Esophagus muscularis mucosa (tissue), 4 donors: ENCODE results near the gene LAMA5. TPM values are rescaled to one million over a fixed set of nuclear protein-coding genes. Genes with fewer than 3 reads are reported as not detected.

Experiments used
- DNase-seq: peaks from one replicate; pipeline ENCODE4 v3.0.0-alpha.2; 2017; ENCODE audit errors: extremely low spot score
- H3K27ac ChIP-seq, 4 donors: fragments of 200-600 bp; sonication (generic); replicated peaks in 1 of 4; 1 replicate in 3 of 4; 2 replicates in 1 of 4; pipeline ENCODE4 v1.5.1; 2016 to 2019; ENCODE audit warnings: mild to moderate bottlenecking in 1 of 4
- H3K27me3 ChIP-seq, 4 donors: fragments of 200-600 bp; sonication (generic); one replicate each; pipeline versions ENCODE4 v1.5.1 to v1.6.0; 2016 to 2019
- H3K36me3 ChIP-seq, 4 donors: fragments of 200-600 bp; sonication (generic); one replicate each; pipeline ENCODE4 v1.5.1; 2016 to 2019
- H3K4me1 ChIP-seq, 4 donors: fragments of 200-600 bp; sonication (generic); one replicate each; pipeline ENCODE4 v1.5.1; 2016 to 2019
- H3K4me3 ChIP-seq, 4 donors: fragments of 200-600 bp; sonication (generic); 1 replicate in 2 of 4; 2 replicates in 2 of 4; pipeline ENCODE4 v1.5.1; 2016 to 2019; ENCODE audit warnings: mild to moderate bottlenecking in 4 of 4, moderate library complexity in 1 of 4
- H3K9me3 ChIP-seq, 4 donors: fragments of 200-600 bp; sonication (generic); 1 replicate in 3 of 4; 2 replicates in 1 of 4; pipeline ENCODE4 v1.5.1; 2016 to 2019
- CTCF ChIP-seq, 3 experiments: fragments of 200-600 bp in 2 of 3; fragments of 450-650 bp in 1 of 3; sonication (generic) in 2 of 3; IDR thresholded peaks; one replicate each; pipeline ENCODE4 v1.5.1; 2017 to 2019; ENCODE audit warnings: antibody characterized with exemption in 3 of 3, mild to moderate bottlenecking in 2 of 3, moderate library complexity in 1 of 3
- EP300 ChIP-seq: sonication (generic); formaldehyde crosslinking; IDR thresholded peaks from one replicate; pipeline ENCODE4 v1.6.1; 2017; ENCODE audit warnings: antibody characterized with exemption
- POLR2A ChIP-seq: fragments of 450-650 bp; IDR thresholded peaks from one replicate; pipeline ENCODE4 v1.6.1; 2017; ENCODE audit warnings: antibody characterized with exemption, moderate library complexity, mild to moderate bottlenecking, low read depth
- POLR2AphosphoS5 ChIP-seq, 2 donors: sonication (generic); formaldehyde crosslinking; IDR thresholded peaks; one replicate each; pipeline ENCODE4 v1.6.1; 2017; ENCODE audit warnings: antibody characterized with exemption in 2 of 2
- WGBS: methylation state at CpG from one replicate; pipeline ENCODE4 v1.1.5; 2018; 5-methylcytosine and 5-hydroxymethylcytosine counted together
- intact Hi-C: fragments of 100-400 bp; cut with DNase I; formaldehyde crosslinking; loops from one replicate; pipeline ENCODE4 v1.15.1; 2023
- total RNA-seq, 4 donors: library from RNA; depleted of rRNA; stranded (reverse); fragments of >200 nt; gene quantifications; one replicate each; pipeline versions ENCODE4 v1.1.0 to v1.2.1, GENCODE V29; 2016

Gene LAMA5
- total RNA-seq, 4 donors from 2014 or later = 70.1 to 257 (median 150) TPM

- DNase-seq = no peak
- Histone ChIP-seq H3K9me3 (no peaks in the 10 kb centered on the region), H3K27ac (peak overlapping the region in 1 of 4 donors; percentile 7), H3K27me3 (peaks cover 0 to 5% (median 0%) of the 10 kb centered on the region in 4 donors), H3K36me3 (no peaks in the 10 kb centered on the region), H3K4me1 (peaks cover 32 to 53% (median 44%) of the 10 kb centered on the region in 4 donors), H3K4me3 (no peak overlapping the region)
- intact Hi-C loops = no loop called here
- TF ChIP-seq POLR2AphosphoS5 (IDR thresholded peaks at IDR 0.05) = no peak
- TF ChIP-seq POLR2A = no peak
- no peak for TF ChIP-seq CTCF (IDR thresholded peaks at IDR 0.05)
- no peak for TF ChIP-seq EP300
- WGBS = 89% methylated on average over 12 of the region's 12 CpGs
Observed at GRCh38 chr20:62409086-62409853, 42.2 kb upstream of the LAMA5 start.

- H3K4me1 ChIP-seq = peaks cover 32 to 53% (median 44%) of the 10 kb centered on the region in 4 donors
- intact Hi-C loops = no loop called here
- no peak overlapping the region for H3K4me3 ChIP-seq
Observed at GRCh38 chr20:62408640-62409039, 41.5 kb upstream of the LAMA5 start.

GRCh38 chr20:62408055-62408454 lies 40.9 kb upstream of the LAMA5 start:
- DNase-seq = no peak
- Histone ChIP-seq H3K27ac (no peak overlapping the region), H3K9me3 (no peaks in the 10 kb centered on the region), H3K36me3 (peaks cover 0 to 4% (median 0%) of the 10 kb centered on the region in 4 donors), H3K4me1 (peaks cover 32 to 53% (median 44%) of the 10 kb centered on the region in 4 donors), H3K27me3 (no peaks in the 10 kb centered on the region), H3K4me3 (no peak overlapping the region)
- no peak for TF ChIP-seq POLR2A
- TF ChIP-seq EP300 = no peak
- no peak for TF ChIP-seq POLR2AphosphoS5 (IDR thresholded peaks at IDR 0.05)
- no peak for TF ChIP-seq CTCF (IDR thresholded peaks at IDR 0.05)
- intact Hi-C loops = no loop called here
- WGBS = 95% methylated on average over 11 of the region's 15 CpGs

More at GRCh38 chr20:62408640-62409039, 41.5 kb upstream of the LAMA5 start:
- WGBS = 95% methylated on average over 11 of the region's 12 CpGs
- DNase-seq = no peak
- no peaks in the 10 kb centered on the region for H3K9me3 ChIP-seq
- H3K36me3 ChIP-seq = no peaks in the 10 kb centered on the region
- H3K27ac ChIP-seq = no peak overlapping the region
- TF ChIP-seq EP300 (no peak), POLR2AphosphoS5 (IDR thresholded peaks at IDR 0.05) (no peak)
- peaks cover 0 to under 1% (median 0%) of the 10 kb centered on the region in 4 donors for H3K27me3 ChIP-seq

- H3K9me3 ChIP-seq = no peaks in the 10 kb centered on the region
- H3K4me3 ChIP-seq = peak within 1 kb of the TSS; percentile 54 to 90 (median 73)
- H3K36me3 ChIP-seq = peaks cover 0 to 10% (median 4%) of the 10 kb centered on the region in 4 donors
- TF ChIP-seq EP300 = no peak
- no peak for TF ChIP-seq POLR2A
- peak in 1 of 2 donors; percentile 79 for TF ChIP-seq POLR2AphosphoS5 (IDR thresholded peaks at IDR 0.05)
- TF ChIP-seq CTCF (IDR thresholded peaks at IDR 0.05) = peak; percentile 9 to 39 (median 27)
- 10% methylated on average over 22 of the region's 73 CpGs for WGBS
- peaks cover 32 to 53% (median 44%) of the 10 kb centered on the region in 4 donors for H3K4me1 ChIP-seq
- peak; percentile 96 for DNase-seq
- intact Hi-C loops = no loop called here
- H3K27me3 ChIP-seq = no peaks in the 10 kb centered on the region
- peak within 1 kb of the TSS; percentile 55 to 76 (median 66) for H3K27ac ChIP-seq
Observed at GRCh38 chr20:62407221-62407992, 40.3 kb upstream of the LAMA5 start, which contains the start of gene CABLES2. CABLES2 (minus strand) TSS chr20:62407285; CDS start chr20:62407276, 9 bp downstream.

- TF ChIP-seq EP300 (no peak), POLR2AphosphoS5 (IDR thresholded peaks at IDR 0.05) (no peak), CTCF (IDR thresholded peaks at IDR 0.05) (no peak)
- Histone ChIP-seq H3K4me1 (peaks cover 32 to 53% (median 44%) of the 10 kb centered on the region in 4 donors), H3K36me3 (peaks cover 0 to 17% (median 7%) of the 10 kb centered on the region in 4 donors), H3K4me3 (peak overlapping the region; percentile 54 to 90 (median 73)), H3K9me3 (no peaks in the 10 kb centered on the region), H3K27me3 (no peaks in the 10 kb centered on the region), H3K27ac (peak overlapping the region; percentile 55 to 76 (median 66))
- no CpG with 5 or more reads among the region's 42 CpGs for WGBS
- intact Hi-C loops = no loop called here
- DNase-seq = no peak
Observed at GRCh38 chr20:62406635-62407176, 39.6 kb upstream of the LAMA5 start.
